ENCODE data around the gene ZNF157. TPM values are rescaled to one million over a fixed set of nuclear protein-coding genes. Genes with fewer than 3 reads are reported as not detected.
"Not testable (repeated sequence)": the region's sequence is repeated elsewhere in the genome, so short reads cannot be mapped to it uniquely, and the experiment has no call there.

ZNF157 gene
- polyA plus RNA-seq, 1 of the 3 experiments (the other 2 are of a cell fraction): 0.12 TPM

DNA sequence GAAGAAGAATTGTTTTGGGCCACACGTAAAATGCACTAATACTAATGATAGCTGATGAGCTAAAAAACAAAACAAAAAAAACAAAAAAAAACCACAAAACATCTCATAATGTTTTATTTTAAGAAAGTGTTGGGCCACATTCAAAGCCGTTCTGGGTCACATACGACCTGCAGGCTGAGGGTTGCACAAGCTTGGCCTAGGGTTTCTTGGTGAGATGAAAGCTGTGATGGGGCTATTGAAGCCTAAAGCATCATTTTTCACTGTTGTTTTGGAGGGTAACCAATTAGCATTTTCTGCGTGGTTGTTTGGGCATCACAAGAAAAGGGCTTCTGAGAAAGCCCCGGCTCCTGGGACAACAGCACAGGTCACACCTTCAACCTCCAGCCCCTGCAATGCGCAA lies 42.5 kb upstream of the ZNF157 start:
- no peak overlapping the region for H3K9ac ChIP-seq
- no peak overlapping the region for H3K27ac ChIP-seq (ENCODE audit: low read depth in 2 of 2, low read length in 1 of 2)
- H3K4me3 ChIP-seq (ENCODE audit: low read depth in 2 of 2, low read length in 1 of 2): no peak overlapping the region
- ChIA-PET CTCF (no interaction called here), POLR2A (no interaction called here)
- no peaks in the 10 kb centered on the region for H3F3A ChIP-seq (replicated peaks; ENCODE audit: insufficient read depth)
- no peak overlapping the region for H3K4me2 ChIP-seq
- H3K36me3 ChIP-seq (replicated peaks in 1 of 2; ENCODE audit: control insufficient read depth in 1 of 2, insufficient read depth in 2 of 2, low read length in 1 of 2): no peaks in the 10 kb centered on the region
- 54% methylated on average over 6 of the region's 6 CpGs for WGBS (ENCODE audit: low lambda C conversion rate)
- no peaks in the 10 kb centered on the region for H4K20me1 ChIP-seq (ENCODE audit: insufficient read depth)
- no peaks in the 10 kb centered on the region for H3K9me3 ChIP-seq
- no peaks in the 10 kb centered on the region for H3K79me2 ChIP-seq (ENCODE audit: insufficient read depth)
- no peaks in the 10 kb centered on the region for H3K9me2 ChIP-seq
- H2AFZ ChIP-seq (ENCODE audit: low read depth): no peak overlapping the region
- no peak for DNase-seq
- H3K4me1 ChIP-seq (ENCODE audit: control insufficient read depth in 1 of 2, insufficient read depth in 2 of 2, low read depth in 1 of 2, low read length in 1 of 2): no peaks in the 10 kb centered on the region
- H3K27me3 ChIP-seq (ENCODE audit: insufficient read depth): peaks cover 4% of the 10 kb centered on the region; the same call in 1 of the 2 replicates
- TF ChIP-seq FOXM1 (IDR thresholded peaks at IDR 0.05; ENCODE audit: low read depth) (no peak), NRF1 (IDR thresholded peaks at IDR 0.05; ENCODE audit: low read depth, low read length) (no peak), CTCF (IDR thresholded peaks at IDR 0.05) (no peak), USF2 (IDR thresholded peaks at IDR 0.05; ENCODE audit: borderline replicate concordance, low read depth, low read length) (no peak), EZH2phosphoT487 (IDR thresholded peaks at IDR 0.05; ENCODE audit: borderline replicate concordance, low read depth) (no peak), FOSL2 (IDR thresholded peaks at IDR 0.05; ENCODE audit: borderline replicate concordance, low read depth) (no peak), FOXJ3 (CRISPR knock-in tag; IDR thresholded peaks at IDR 0.05) (no peak), RCOR1 (IDR thresholded peaks at IDR 0.05; ENCODE audit: low read length) (no peak), TCF12 (IDR thresholded peaks at IDR 0.05) (no peak), CHD2 (IDR thresholded peaks at IDR 0.05; ENCODE audit: low read length, partially characterized antibody) (no peak), GATA2 (CRISPR knock-in tag; IDR thresholded peaks at IDR 0.05) (no peak), TEAD4 (IDR thresholded peaks at IDR 0.05; ENCODE audit: borderline replicate concordance, insufficient read depth) (no peak)
- TF ChIP-seq, protein P1, sequence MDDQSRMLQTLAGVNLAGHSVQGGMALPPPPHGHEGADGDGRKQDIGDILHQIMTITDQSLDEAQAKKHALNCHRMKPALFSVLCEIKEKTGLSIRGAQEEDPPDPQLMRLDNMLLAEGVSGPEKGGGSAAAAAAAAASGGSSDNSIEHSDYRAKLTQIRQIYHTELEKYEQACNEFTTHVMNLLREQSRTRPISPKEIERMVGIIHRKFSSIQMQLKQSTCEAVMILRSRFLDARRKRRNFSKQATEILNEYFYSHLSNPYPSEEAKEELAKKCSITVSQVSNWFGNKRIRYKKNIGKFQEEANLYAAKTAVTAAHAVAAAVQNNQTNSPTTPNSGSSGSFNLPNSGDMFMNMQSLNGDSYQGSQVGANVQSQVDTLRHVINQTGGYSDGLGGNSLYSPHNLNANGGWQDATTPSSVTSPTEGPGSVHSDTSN (IDR thresholded peaks at IDR 0.05): no peak
- TF ChIP-seq, protein P2, sequence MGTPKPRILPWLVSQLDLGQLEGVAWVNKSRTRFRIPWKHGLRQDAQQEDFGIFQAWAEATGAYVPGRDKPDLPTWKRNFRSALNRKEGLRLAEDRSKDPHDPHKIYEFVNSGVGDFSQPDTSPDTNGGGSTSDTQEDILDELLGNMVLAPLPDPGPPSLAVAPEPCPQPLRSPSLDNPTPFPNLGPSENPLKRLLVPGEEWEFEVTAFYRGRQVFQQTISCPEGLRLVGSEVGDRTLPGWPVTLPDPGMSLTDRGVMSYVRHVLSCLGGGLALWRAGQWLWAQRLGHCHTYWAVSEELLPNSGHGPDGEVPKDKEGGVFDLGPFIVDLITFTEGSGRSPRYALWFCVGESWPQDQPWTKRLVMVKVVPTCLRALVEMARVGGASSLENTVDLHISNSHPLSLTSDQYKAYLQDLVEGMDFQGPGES (IDR thresholded peaks at IDR 0.05; ENCODE audit: low read depth, low read length): no peak
- TF ChIP-seq, protein P3, sequence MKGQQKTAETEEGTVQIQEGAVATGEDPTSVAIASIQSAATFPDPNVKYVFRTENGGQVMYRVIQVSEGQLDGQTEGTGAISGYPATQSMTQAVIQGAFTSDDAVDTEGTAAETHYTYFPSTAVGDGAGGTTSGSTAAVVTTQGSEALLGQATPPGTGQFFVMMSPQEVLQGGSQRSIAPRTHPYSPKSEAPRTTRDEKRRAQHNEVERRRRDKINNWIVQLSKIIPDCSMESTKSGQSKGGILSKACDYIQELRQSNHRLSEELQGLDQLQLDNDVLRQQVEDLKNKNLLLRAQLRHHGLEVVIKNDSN (IDR thresholded peaks at IDR 0.05; ENCODE audit: borderline replicate concordance, low read depth): no peak

- H3F3A ChIP-seq (replicated peaks; ENCODE audit: insufficient read depth); H4K20me1 ChIP-seq (ENCODE audit: insufficient read depth); H3K36me3 ChIP-seq (replicated peaks in 1 of 2; ENCODE audit: control insufficient read depth in 1 of 2, insufficient read depth in 2 of 2, low read length in 1 of 2); H3K9me3 ChIP-seq; H3K27ac ChIP-seq (ENCODE audit: low read depth in 2 of 2, low read length in 1 of 2); H3K9me2 ChIP-seq; DNase-seq; H3K79me2 ChIP-seq (ENCODE audit: insufficient read depth); POLR2A ChIA-PET; H3K4me2 ChIP-seq; H3K9ac ChIP-seq; H2AFZ ChIP-seq (ENCODE audit: low read depth); H3K4me1 ChIP-seq (ENCODE audit: control insufficient read depth in 1 of 2, insufficient read depth in 2 of 2, low read depth in 1 of 2, low read length in 1 of 2); H3K4me3 ChIP-seq (ENCODE audit: low read depth in 2 of 2, low read length in 1 of 2); H3K27me3 ChIP-seq (ENCODE audit: insufficient read depth): not testable (repeated sequence)
- 44% methylated on average over 5 of the region's 5 CpGs for WGBS (ENCODE audit: low lambda C conversion rate)
- CTCF ChIA-PET: interaction anchor here (1.0 kb wide), 1 partner anchor 68 kb away, joined by 4 read pairs; no protein-coding TSS in a partner anchor
These were observed 37.6 kb upstream of the ZNF157 start for GRCh38 chrX:47332729-47333128.

All from SK-N-SH (cell line).